Keratinocyte (primary cell): Measurements from ENCODE around the gene TOR1AIP1. TPM values are rescaled to one million over a fixed set of nuclear protein-coding genes. Genes with fewer than 3 reads are reported as not detected.

Experiments used
- DNase-seq: peaks from one replicate; pipeline ENCODE4 v3.0.0-alpha.2; 2011; ENCODE audit warnings: low read depth, missing footprints, low spot score
- FAIRE-seq: peaks from 2 replicates; lab custom pipeline; 2011; peaks lifted over from hg19 to GRCh38; lab: Jason Lieb, UNC
- H2AFZ ChIP-seq: 2 replicates; pipeline ENCODE4 v1.6.0; 2012; ENCODE audit warnings: low read length, control low read depth, inconsistent platforms; ENCODE audit not compliant: control insufficient read depth
- H3K27ac ChIP-seq: 2 replicates; pipeline ENCODE4 v1.5.1; 2011; ENCODE audit warnings: low read length; ENCODE audit not compliant: control insufficient read depth, insufficient read depth
- H3K27me3 ChIP-seq: 3 replicates; pipeline ENCODE4 v1.6.0; 2011; ENCODE audit warnings: low read length; ENCODE audit not compliant: control insufficient read depth, insufficient read depth; ENCODE audit errors: extremely low read depth
- H3K36me3 ChIP-seq, 2 experiments: 2 replicates in 1 of 2; 3 replicates in 1 of 2; pipeline ENCODE4 v1.5.1; 2011; ENCODE audit warnings: low read length in 2 of 2, mild to moderate bottlenecking in 1 of 2; ENCODE audit not compliant: control insufficient read depth in 2 of 2, insufficient read depth in 2 of 2; ENCODE audit errors: extremely low read depth in 1 of 2
- H3K4me1 ChIP-seq: 3 replicates; pipeline ENCODE4 v1.5.1; 2011; ENCODE audit warnings: low read length; ENCODE audit not compliant: control insufficient read depth, insufficient read depth; ENCODE audit errors: extremely low read depth
- H3K4me2 ChIP-seq: 3 replicates; pipeline ENCODE4 v1.6.0; 2011; ENCODE audit warnings: low read depth, low read length; ENCODE audit not compliant: control insufficient read depth, insufficient read depth; ENCODE audit errors: extremely low read depth
- H3K4me3 ChIP-seq, 3 experiments: fragments of 200-600 bp in 1 of 3; sonication (generic) in 1 of 3; 2 replicates in 2 of 3; 3 replicates in 1 of 3; pipeline ENCODE4 v1.5.1; 2011 to 2016; ENCODE audit warnings: low read length in 3 of 3, mild to moderate bottlenecking in 3 of 3, control low read depth in 2 of 3, inconsistent platforms in 1 of 3, low read depth in 1 of 3, mixed read lengths in 1 of 3, mixed run types in 1 of 3, moderate library complexity in 1 of 3; ENCODE audit not compliant: control insufficient read depth in 2 of 3, insufficient read depth in 2 of 3; ENCODE audit errors: extremely low read depth in 1 of 3
- H3K79me2 ChIP-seq: 2 replicates; pipeline ENCODE4 v1.6.0; 2012; ENCODE audit warnings: low read length; ENCODE audit not compliant: control insufficient read depth, insufficient read depth
- H3K9ac ChIP-seq: 3 replicates; pipeline ENCODE4 v1.6.0; 2011; ENCODE audit warnings: low read length; ENCODE audit not compliant: control insufficient read depth, insufficient read depth; ENCODE audit errors: extremely low read depth
- H3K9me1 ChIP-seq: 3 replicates; pipeline ENCODE4 v1.6.0; 2011; ENCODE audit warnings: low read length; ENCODE audit not compliant: control insufficient read depth, insufficient read depth; ENCODE audit errors: extremely low read depth
- H3K9me3 ChIP-seq: 2 replicates; pipeline ENCODE4 v1.5.1; 2012; ENCODE audit warnings: low read depth, low read length; ENCODE audit not compliant: control insufficient read depth
- H4K20me1 ChIP-seq: 3 replicates; pipeline ENCODE4 v1.6.0; 2011; ENCODE audit warnings: low read length; ENCODE audit not compliant: control insufficient read depth, insufficient read depth; ENCODE audit errors: extremely low read depth
- CTCF ChIP-seq, 3 experiments: IDR thresholded peaks in 1 of 3; conservative IDR thresholded peaks in 1 of 3; optimal IDR thresholded peaks in 1 of 3; 2 replicates in 2 of 3; 3 replicates in 1 of 3; pipeline versions ENCODE3 to v1.5.1; 2011; ENCODE audit warnings: low read length in 3 of 3, mild to moderate bottlenecking in 3 of 3, moderate library complexity in 2 of 3, control low read depth in 1 of 3, inconsistent platforms in 1 of 3; ENCODE audit not compliant: insufficient read depth in 2 of 3; ENCODE audit errors: extremely low read depth in 1 of 3
- EZH2 ChIP-seq: IDR thresholded peaks from one replicate; pipeline ENCODE4 v1.6.1; 2012; ENCODE audit warnings: inconsistent platforms, mild to moderate bottlenecking, low read length, moderate library complexity
- dilution Hi-C: fragments of 300-500 bp; cut with MboI; formaldehyde crosslinking; loops from one replicate; pipeline ENCODE4 v1.7.0; 2020; ENCODE audit warnings: low sequenced_read_pairs; ENCODE audit not compliant: extremely low pct_ligation_motif_present
- polyA plus RNA-seq, 5 experiments: library from polyadenylated mRNA; depleted of rRNA in 3 of 5; stranded (reverse) in 3 of 5; stranded (forward) in 1 of 5; unstranded in 1 of 5; fragments of >200 nt; gene quantifications; 1 replicate in 1 of 5; 2 replicates in 3 of 5; 3 replicates in 1 of 5; pipeline versions ENCODE4 v1.2.1 to v1.2.3, GENCODE V29; 2011 to 2012; ENCODE audit warnings: missing spikeins in 2 of 5, low read depth in 1 of 5, low replicate concordance in 1 of 5

TOR1AIP1 gene
- polyA plus RNA-seq, 1 donor (not counting 4 experiments of a cell fraction or from before 2014, with no cell fraction given): 50.0 TPM

GRCh38 chr1:179937668-179938254 lies 55.7 kb downstream of the TOR1AIP1 start:
- FAIRE-seq: no peak
- Histone ChIP-seq H3K9me1 (no peaks in the 10 kb centered on the region), H3K9ac (no peak overlapping the region), H3K36me3 (no peaks in the 10 kb centered on the region), H3K27ac (no peak overlapping the region), H2AFZ (no peak overlapping the region), H3K79me2 (no peaks in the 10 kb centered on the region), H4K20me1 (no peaks in the 10 kb centered on the region), H3K9me3 (no peaks in the 10 kb centered on the region), H3K27me3 (no peaks in the 10 kb centered on the region), H3K4me3 (no peak overlapping the region), H3K4me1 (no peaks in the 10 kb centered on the region), H3K4me2 (no peak overlapping the region)
- dilution Hi-C loops: no loop called here
- DNase-seq: no peak
- TF ChIP-seq CTCF (optimal IDR thresholded peaks at IDR 0.05 in 1 of 3, IDR thresholded peaks at IDR 0.05 in 1 of 3, conservative IDR thresholded peaks at IDR 0.05 in 1 of 3; ENCODE audit: extremely low read depth in 1 of 3, insufficient read depth in 2 of 3, low read length in 3 of 3) (no peak), EZH2 (no peak)

- H4K20me1 ChIP-seq: no peaks in the 10 kb centered on the region
- no peak for TF ChIP-seq EZH2
- TF ChIP-seq CTCF (optimal IDR thresholded peaks at IDR 0.05 in 1 of 3, IDR thresholded peaks at IDR 0.05 in 1 of 3, conservative IDR thresholded peaks at IDR 0.05 in 1 of 3; ENCODE audit: extremely low read depth in 1 of 3, insufficient read depth in 2 of 3, low read length in 3 of 3): no peak
- DNase-seq (no peak), FAIRE-seq (no peak)
- no peaks in the 10 kb centered on the region for H3K27me3 ChIP-seq
- dilution Hi-C loops: no loop called here
- H3K9me3 ChIP-seq: no peaks in the 10 kb centered on the region
- H3K36me3 ChIP-seq: no peaks in the 10 kb centered on the region
- no peaks in the 10 kb centered on the region for H3K4me1 ChIP-seq
- no peak overlapping the region for H3K4me3 ChIP-seq
- no peaks in the 10 kb centered on the region for H3K9me1 ChIP-seq
- no peak overlapping the region for H3K27ac ChIP-seq
- no peak overlapping the region for H3K4me2 ChIP-seq
- H3K9ac ChIP-seq: no peak overlapping the region
- no peaks in the 10 kb centered on the region for H3K79me2 ChIP-seq
- no peak overlapping the region for H2AFZ ChIP-seq
These were observed 56.7 kb downstream of the TOR1AIP1 start for GRCh38 chr1:179938752-179939151.
